H1 (cell line): Measurements from ENCODE around the gene AGFG1. TPM values are rescaled to one million over a fixed set of nuclear protein-coding genes. Genes with fewer than 3 reads are reported as not detected.

Experiments
- CTCF ChIA-PET: fragments of 300-600 bp; sonication (Branson Sonifier 250); formaldehyde crosslinking; loops from one replicate; lab custom pipeline; 2021; ENCODE audit not compliant: partially characterized antibody; lab: Charles Lee
- POLR2A ChIA-PET: fragments of 300-600 bp; sonication (Branson Sonifier 250); formaldehyde crosslinking; loops from one replicate; lab custom pipeline; 2021; ENCODE audit warnings: inconsistent platforms; ENCODE audit not compliant: partially characterized antibody; lab: Charles Lee
- DNase-seq, 2 experiments: peaks; one replicate each; pipeline versions ENCODE4 v3.0.0 to v3.0.0-alpha.2; 2010 to 2022; ENCODE audit warnings: low spot score in 2 of 2, low read depth in 1 of 2, mixed read lengths in 1 of 2
- FAIRE-seq: peaks from 2 replicates; lab custom pipeline; 2011; peaks lifted over from hg19 to GRCh38; lab: Jason Lieb, UNC
- H2AFZ ChIP-seq: 2 replicates; pipeline ENCODE4 v1.8.1; 2012; ENCODE audit warnings: low read length, inconsistent platforms
- H2AK5ac ChIP-seq: 2 replicates; pipeline ENCODE4 v1.6.1; 2013; ENCODE audit warnings: low read depth, low read length
- H2BK120ac ChIP-seq: replicated peaks from 2 replicates; pipeline ENCODE3; 2013; ENCODE audit warnings: low read depth, low read length, inconsistent platforms
- H2BK12ac ChIP-seq: 2 replicates; pipeline ENCODE4 v1.6.1; 2013; ENCODE audit warnings: low read depth, low read length
- H2BK15ac ChIP-seq: 2 replicates; pipeline ENCODE4 v1.6.1; 2013; ENCODE audit warnings: low read length
- H2BK20ac ChIP-seq: 2 replicates; pipeline ENCODE4 v1.6.1; 2013; ENCODE audit warnings: low read length
- H2BK5ac ChIP-seq: 2 replicates; pipeline ENCODE4 v1.6.1; 2013; ENCODE audit warnings: low read depth, low read length
- H3K14ac ChIP-seq: 2 replicates; pipeline ENCODE4 v1.6.1; 2013; ENCODE audit warnings: inconsistent platforms; ENCODE audit not compliant: insufficient read length
- H3K18ac ChIP-seq: 2 replicates; pipeline ENCODE4 v1.6.1; 2013; ENCODE audit warnings: low read length; ENCODE audit errors: extremely low read depth
- H3K23ac ChIP-seq: 2 replicates; pipeline ENCODE4 v1.6.1; 2013; ENCODE audit warnings: inconsistent platforms; ENCODE audit not compliant: insufficient read length
- H3K23me2 ChIP-seq: 2 replicates; pipeline ENCODE4 v1.6.1; 2013; ENCODE audit warnings: low read depth, low read length
- H3K27ac ChIP-seq: 2 replicates; pipeline ENCODE4 v1.6.1; 2011; ENCODE audit warnings: low read depth, low read length, inconsistent platforms
- H3K27me3 ChIP-seq, 4 experiments: replicated peaks in 1 of 4; 1 replicate in 1 of 4; 2 replicates in 3 of 4; pipeline versions ENCODE4 v1.6.1 to v1.8.1; 2011 to 2013; ENCODE audit warnings: low read length in 3 of 4, mild to moderate bottlenecking in 3 of 4, inconsistent platforms in 2 of 4, mixed read lengths in 2 of 4, moderate library complexity in 1 of 4; ENCODE audit not compliant: control insufficient read depth in 3 of 4, insufficient read depth in 3 of 4; ENCODE audit errors: extremely low read depth in 1 of 4
- H3K36me3 ChIP-seq, 4 experiments: 2 replicates each; pipeline versions ENCODE4 v1.6.1 to v1.8.1; 2011 to 2013; ENCODE audit warnings: mild to moderate bottlenecking in 4 of 4, low read length in 3 of 4, moderate library complexity in 2 of 4, control low read depth in 1 of 4, inconsistent platforms in 1 of 4; ENCODE audit not compliant: insufficient read depth in 4 of 4, control insufficient read depth in 2 of 4
- H3K4ac ChIP-seq: replicated peaks from 2 replicates; pipeline ENCODE3; 2013; ENCODE audit warnings: low read length, low read depth, mixed read lengths, inconsistent platforms; ENCODE audit not compliant: insufficient read length
- H3K4me1 ChIP-seq, 4 experiments: replicated peaks in 1 of 4; 1 replicate in 1 of 4; 2 replicates in 3 of 4; pipeline versions ENCODE4 v1.6.1 to v1.8.1; 2011 to 2013; ENCODE audit warnings: low read length in 3 of 4, inconsistent platforms in 2 of 4, mixed read lengths in 1 of 4; ENCODE audit not compliant: insufficient read depth in 4 of 4, control insufficient read depth in 3 of 4
- H3K4me2 ChIP-seq, 2 experiments: 2 replicates each; pipeline versions ENCODE4 v1.6.1 to v1.8.1; 2011 to 2013; ENCODE audit warnings: low read depth in 2 of 2, low read length in 2 of 2, control low read depth in 1 of 2, inconsistent platforms in 1 of 2, mild to moderate bottlenecking in 1 of 2; ENCODE audit not compliant: insufficient read depth in 1 of 2
- H3K4me3 ChIP-seq, 4 experiments: fragments of 200-600, 300-600 bp in 1 of 4; sonication (generic), shearing (Covaris generic), sonication (Bioruptor Twin) in 1 of 4; 2 replicates each; pipeline versions ENCODE4 v1.5.1 to v1.8.1; 2011 to 2016; ENCODE audit warnings: low read length in 4 of 4, low read depth in 3 of 4, control low read depth in 2 of 4, inconsistent platforms in 2 of 4, mild to moderate bottlenecking in 2 of 4, mixed read lengths in 1 of 4, moderate library complexity in 1 of 4; ENCODE audit not compliant: insufficient read depth in 2 of 4; ENCODE audit errors: extremely low read depth in 1 of 4
- H3K56ac ChIP-seq: replicated peaks from 2 replicates; pipeline ENCODE3; 2013; ENCODE audit warnings: low read depth, mild to moderate bottlenecking, mixed read lengths, low read length, inconsistent platforms; ENCODE audit not compliant: insufficient read length
- H3K79me1 ChIP-seq: 2 replicates; pipeline ENCODE4 v1.6.1; 2013; ENCODE audit warnings: low read depth, low read length, control low read depth
- H3K79me2 ChIP-seq, 2 experiments: 2 replicates each; pipeline versions ENCODE4 v1.6.1 to v1.8.1; 2012 to 2013; ENCODE audit warnings: low read length in 2 of 2, mild to moderate bottlenecking in 2 of 2, inconsistent platforms in 1 of 2; ENCODE audit not compliant: insufficient read depth in 2 of 2, control insufficient read depth in 1 of 2
- H3K9ac ChIP-seq, 4 experiments: replicated peaks in 1 of 4; 1 replicate in 1 of 4; 2 replicates in 3 of 4; pipeline versions ENCODE4 v1.6.1 to v1.8.1; 2011 to 2013; ENCODE audit warnings: low read depth in 3 of 4, low read length in 3 of 4, control low read depth in 2 of 4, mild to moderate bottlenecking in 2 of 4, moderate library complexity in 2 of 4, inconsistent platforms in 1 of 4; ENCODE audit errors: extremely low read depth in 1 of 4
- H3K9me3 ChIP-seq, 2 experiments: 2 replicates each; pipeline versions ENCODE4 v1.6.1 to v1.8.1; 2012 to 2013; ENCODE audit warnings: mild to moderate bottlenecking in 2 of 2, moderate library complexity in 2 of 2, control low read depth in 1 of 2, inconsistent platforms in 1 of 2, low read depth in 1 of 2, low read length in 1 of 2, mixed read lengths in 1 of 2; ENCODE audit not compliant: insufficient read depth in 2 of 2
- H4K20me1 ChIP-seq, 2 experiments: replicated peaks in 1 of 2; 2 replicates each; pipeline versions ENCODE3 to v1.8.1; 2011 to 2013; ENCODE audit warnings: inconsistent platforms in 2 of 2, low read length in 2 of 2, mild to moderate bottlenecking in 1 of 2; ENCODE audit not compliant: insufficient read depth in 2 of 2, control insufficient read depth in 1 of 2
- H4K5ac ChIP-seq: 2 replicates; pipeline ENCODE4 v1.6.1; 2013; ENCODE audit warnings: low read length, low read depth, mixed read lengths, inconsistent platforms; ENCODE audit not compliant: insufficient read length
- H4K8ac ChIP-seq: 2 replicates; pipeline ENCODE4 v1.8.0; 2013; ENCODE audit warnings: mild to moderate bottlenecking, moderate library complexity, low read length, inconsistent platforms; ENCODE audit not compliant: insufficient read depth; ENCODE audit errors: extremely low read depth
- H4K91ac ChIP-seq: replicated peaks from 2 replicates; pipeline ENCODE3; 2013; ENCODE audit warnings: low read length, mixed read lengths, inconsistent platforms; ENCODE audit not compliant: insufficient read length
- BCL11A ChIP-seq, 2 experiments: IDR thresholded peaks; one replicate each; pipeline ENCODE4 v1.6.1; 2011; ENCODE audit warnings: low read depth in 2 of 2, low read length in 2 of 2, mild to moderate bottlenecking in 2 of 2
- CBX5 ChIP-seq: fragments of 300-800, 300-1000 bp; sonication (generic); IDR thresholded peaks from 2 replicates; pipeline ENCODE4 v1.7.1; 2016; ENCODE audit warnings: antibody characterized with exemption, low read length, low read depth
- CTBP2 ChIP-seq: IDR thresholded peaks from 2 replicates; pipeline ENCODE4 v1.7.0; 2011; ENCODE audit warnings: borderline replicate concordance, mild to moderate bottlenecking, moderate library complexity, mixed read lengths, low read length; ENCODE audit not compliant: insufficient read depth, insufficient read length
- HDAC2 ChIP-seq, 2 experiments: fragments of 300-600 bp in 1 of 2; sonication (generic) in 1 of 2; IDR thresholded peaks; 2 replicates each; pipeline ENCODE4 v1.6.1; 2011 to 2012; ENCODE audit warnings: low read depth in 2 of 2, low read length in 2 of 2, mild to moderate bottlenecking in 2 of 2, moderate library complexity in 2 of 2, borderline replicate concordance in 1 of 2, inconsistent platforms in 1 of 2
- KDM1A ChIP-seq: fragments of 200-600, 300-600 bp; sonication (generic); IDR thresholded peaks from 2 replicates; pipeline ENCODE4 v1.7.1; 2016; ENCODE audit warnings: mild to moderate bottlenecking, low read length, borderline replicate concordance
- MAFK ChIP-seq: IDR thresholded peaks from 2 replicates; pipeline ENCODE4 v1.6.1; 2012; ENCODE audit warnings: low read depth, mild to moderate bottlenecking, improper control_type of control experiment, low read length
- RBBP5 ChIP-seq: IDR thresholded peaks from 2 replicates; pipeline ENCODE4 v1.7.1; 2012; ENCODE audit warnings: low read depth, mild to moderate bottlenecking, inconsistent platforms, low read length, moderate library complexity, borderline replicate concordance
- RNF2 ChIP-seq: fragments of 200-900, 300-1000 bp; sonication (generic); IDR thresholded peaks from 2 replicates; pipeline ENCODE4 v1.7.1; 2016; ENCODE audit warnings: borderline replicate concordance, low read depth, mild to moderate bottlenecking, antibody characterized with exemption, low read length; ENCODE audit not compliant: poor library complexity, severe bottlenecking; ENCODE audit errors: missing control alignments
- RXRA ChIP-seq: IDR thresholded peaks from 2 replicates; pipeline ENCODE4 v1.6.1; 2011; ENCODE audit warnings: low read depth, mild to moderate bottlenecking, low read length, moderate library complexity; ENCODE audit not compliant: insufficient read depth
- SUZ12 ChIP-seq: fragments of 200-600 bp; sonication (generic); IDR thresholded peaks from 2 replicates; pipeline ENCODE4 v1.6.1; 2012; ENCODE audit warnings: mild to moderate bottlenecking, inconsistent platforms, low read length, moderate library complexity, mixed read lengths
- TCF12 ChIP-seq: IDR thresholded peaks from 2 replicates; pipeline ENCODE4 v1.6.1; 2011; ENCODE audit warnings: low read depth, mild to moderate bottlenecking, low read length
- WGBS, 2 experiments: shearing (Covaris generic) in 1 of 2; methylation state at CpG; one replicate each; pipeline versions ENCODE4 v1.1.6 to v1.1.7; 2013 to 2015; ENCODE audit warnings: low lambda C conversion rate in 2 of 2, mixed read lengths in 2 of 2, inconsistent platforms in 1 of 2, low coverage in 1 of 2, missing lambda C conversion rate in 1 of 2; ENCODE audit not compliant: insufficient replicate concordance in 2 of 2, insufficient coverage in 1 of 2, insufficient read length in 1 of 2; ENCODE audit errors: extremely low coverage in 1 of 2, missing lambda C conversion rate in 1 of 2; 5-methylcytosine and 5-hydroxymethylcytosine counted together
- polyA plus RNA-seq, 7 experiments: library from polyadenylated mRNA; depleted of rRNA in 3 of 7; stranded (reverse) in 5 of 7; unstranded in 2 of 7; fragments of >200 nt in 5 of 7; fragments of 200-250 nt in 2 of 7; gene quantifications; 1 replicate in 5 of 7; 2 replicates in 1 of 7; 4 replicates in 1 of 7; pipeline versions ENCODE4 v1.2.1 to v1.2.3, GENCODE V29; 2011 to 2013; ENCODE audit warnings: missing spikeins in 2 of 7, mixed read lengths in 2 of 7
- total RNA-seq: library from RNA; stranded (reverse); fragmentation: NEBNext Ultra II Directional; extraction: Animal tissue kit (Norgen Biotek cat#: 25700); gene quantifications from 2 replicates; pipeline ENCODE4 v1.2.1, GENCODE V29; 2021
- TF ChIP-seq, protein P1 (sequence below): IDR thresholded peaks from 2 replicates; pipeline ENCODE4 v1.6.1; 2012; ENCODE audit warnings: inconsistent platforms

Gene AGFG1
- total and polyA plus RNA-seq, 2 of the 8 experiments (the other 6 are each of a cell fraction or from before 2014, with no cell fraction given) = 102 to 147 TPM

DNA sequence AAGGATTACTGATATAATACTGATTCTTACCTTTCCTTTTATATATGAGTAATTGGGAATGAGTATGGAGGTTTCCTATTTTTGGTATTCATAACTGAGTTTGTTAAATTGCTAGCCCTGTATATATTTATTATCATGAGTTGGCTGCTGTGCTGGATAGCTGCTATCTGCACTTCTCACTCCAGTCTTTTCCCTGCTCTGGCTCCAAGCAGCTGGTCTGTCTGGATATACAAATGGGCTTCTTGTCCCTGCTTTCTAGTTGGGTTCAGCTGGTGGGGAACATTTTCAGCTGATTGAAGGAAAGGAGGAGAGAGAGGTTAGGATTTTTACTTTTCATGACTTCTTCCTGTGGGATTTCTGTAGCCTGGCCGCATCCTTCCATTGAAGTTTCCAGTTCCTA lies 41.2 kb downstream of the AGFG1 start:
- no peak overlapping the region for H3K18ac ChIP-seq
- WGBS, 2 experiments = 100% methylated on average over 1 of the region's 1 CpG; no CpG with 5 or more reads in 1 of the 2 experiments
- TF ChIP-seq BCL11A (IDR thresholded peaks at IDR 0.05; ENCODE audit: low read depth in 2 of 2, low read length in 2 of 2) = no peak
- TF ChIP-seq KDM1A = no peak
- TF ChIP-seq HDAC2 (IDR thresholded peaks at IDR 0.05; ENCODE audit: borderline replicate concordance in 1 of 2, low read depth in 2 of 2, low read length in 2 of 2) = no peak
- TF ChIP-seq MAFK = no peak
- TF ChIP-seq RNF2 = no peak
- no peak for TF ChIP-seq CBX5
- TF ChIP-seq, protein P1, sequence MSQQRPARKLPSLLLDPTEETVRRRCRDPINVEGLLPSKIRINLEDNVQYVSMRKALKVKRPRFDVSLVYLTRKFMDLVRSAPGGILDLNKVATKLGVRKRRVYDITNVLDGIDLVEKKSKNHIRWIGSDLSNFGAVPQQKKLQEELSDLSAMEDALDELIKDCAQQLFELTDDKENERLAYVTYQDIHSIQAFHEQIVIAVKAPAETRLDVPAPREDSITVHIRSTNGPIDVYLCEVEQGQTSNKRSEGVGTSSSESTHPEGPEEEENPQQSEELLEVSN = no peak
- TF ChIP-seq TCF12 = no peak
- no peak for TF ChIP-seq SUZ12
- no peak for TF ChIP-seq RXRA
- TF ChIP-seq CTBP2 = no peak
- no peak for TF ChIP-seq RBBP5

More for the DNA sequence above, 41.2 kb downstream of the AGFG1 start:
- Histone ChIP-seq H3K4me1 (peaks cover 0 to 12% (median 5%) of the 10 kb centered on the region in 4 experiments; a peak in 5 of 7 replicates), H2BK12ac (no peak overlapping the region), H3K14ac (no peak overlapping the region), H4K8ac (no peak overlapping the region), H2AFZ (no peak overlapping the region), H2BK20ac (no peak overlapping the region), H4K20me1 (peaks cover 16 to 28% of the 10 kb centered on the region in 2 experiments), H2BK15ac (no peak overlapping the region), H3K27me3 (no peaks in the 10 kb centered on the region), H4K5ac (no peak overlapping the region), H3K27ac (no peak overlapping the region), H2BK5ac (no peak overlapping the region), H2BK120ac (no peak overlapping the region), H3K9ac (no peak overlapping the region), H3K36me3 (no peaks in the 10 kb centered on the region), H3K23me2 (peaks cover 2% of the 10 kb centered on the region; the same call in 1 of the 2 replicates), H3K9me3 (no peaks in the 10 kb centered on the region), H3K4ac (no peak overlapping the region), H3K4me2 (no peak overlapping the region), H3K79me1 (no peaks in the 10 kb centered on the region; the same call in 1 of the 2 replicates), H4K91ac (no peak overlapping the region), H2AK5ac (no peak overlapping the region), H3K23ac (no peak overlapping the region), H3K4me3 (no peak overlapping the region), H3K79me2 (peaks cover 3 to 100% of the 10 kb centered on the region in 2 experiments; a peak in 3 of 4 replicates), H3K56ac (no peak overlapping the region)
- no peak for DNase-seq
- CTCF ChIA-PET = interaction anchor here (0.6 to 2.1 kb wide), 2 partner anchors 107 to 223 kb away, joined by 4 to 7 read pairs; no protein-coding TSS in a partner anchor
- FAIRE-seq = no peak
- POLR2A ChIA-PET = no interaction called here
